Sigmoid colon (tissue), 4 donors: Measurements from ENCODE around the gene SALL1.

ENCODE experiments used
- CTCF ChIP-seq, 4 experiments: fragments of 450-650 bp in 3 of 4; fragments of 200-600 bp in 1 of 4; IDR thresholded peaks; one replicate each; pipeline ENCODE4 v1.5.1; 2016 to 2019; ENCODE audit warnings: antibody characterized with exemption in 4 of 4, mild to moderate bottlenecking in 3 of 4, moderate library complexity in 2 of 4
- EP300 ChIP-seq, 4 donors: sonication (generic); formaldehyde crosslinking; IDR thresholded peaks; one replicate each; pipeline ENCODE4 v1.6.1; 2017; ENCODE audit warnings: antibody characterized with exemption in 4 of 4
- POLR2A ChIP-seq, 2 donors: fragments of 450-650 bp; IDR thresholded peaks; one replicate each; pipeline ENCODE4 v1.6.1; 2016; ENCODE audit warnings: antibody characterized with exemption in 2 of 2, mild to moderate bottlenecking in 2 of 2, moderate library complexity in 2 of 2

- TF ChIP-seq CTCF (IDR thresholded peaks at IDR 0.05) (no peak), POLR2A (IDR thresholded peaks at IDR 0.05) (no peak), EP300 (IDR thresholded peaks at IDR 0.05) (no peak)
Observed at GRCh38 chr16:51164574-51164973, 13.5 kb upstream of the SALL1 start.
